Measurements from ENCODE around the gene ERC1.

DNA sequence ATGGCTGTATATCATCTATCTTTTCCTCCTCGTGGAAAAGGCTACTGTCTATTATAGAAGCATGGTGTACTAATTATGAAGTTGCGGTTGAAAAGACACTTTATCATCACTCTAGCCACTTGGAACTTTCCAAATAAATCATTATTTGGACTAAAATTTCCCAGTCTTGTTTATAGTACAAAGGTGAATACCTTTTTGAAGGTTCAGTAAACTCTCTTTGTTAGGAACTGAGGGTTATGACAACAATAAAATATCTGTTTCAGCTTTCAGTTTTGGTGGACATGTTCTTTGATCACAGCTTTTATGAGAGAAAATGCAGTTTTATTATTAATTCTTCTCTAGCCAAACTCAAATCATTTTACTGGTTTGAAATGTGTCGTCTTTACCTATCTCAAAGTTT lies 386.7 kb downstream of the ERC1 start:
- TF ChIP-seq, protein P1, sequence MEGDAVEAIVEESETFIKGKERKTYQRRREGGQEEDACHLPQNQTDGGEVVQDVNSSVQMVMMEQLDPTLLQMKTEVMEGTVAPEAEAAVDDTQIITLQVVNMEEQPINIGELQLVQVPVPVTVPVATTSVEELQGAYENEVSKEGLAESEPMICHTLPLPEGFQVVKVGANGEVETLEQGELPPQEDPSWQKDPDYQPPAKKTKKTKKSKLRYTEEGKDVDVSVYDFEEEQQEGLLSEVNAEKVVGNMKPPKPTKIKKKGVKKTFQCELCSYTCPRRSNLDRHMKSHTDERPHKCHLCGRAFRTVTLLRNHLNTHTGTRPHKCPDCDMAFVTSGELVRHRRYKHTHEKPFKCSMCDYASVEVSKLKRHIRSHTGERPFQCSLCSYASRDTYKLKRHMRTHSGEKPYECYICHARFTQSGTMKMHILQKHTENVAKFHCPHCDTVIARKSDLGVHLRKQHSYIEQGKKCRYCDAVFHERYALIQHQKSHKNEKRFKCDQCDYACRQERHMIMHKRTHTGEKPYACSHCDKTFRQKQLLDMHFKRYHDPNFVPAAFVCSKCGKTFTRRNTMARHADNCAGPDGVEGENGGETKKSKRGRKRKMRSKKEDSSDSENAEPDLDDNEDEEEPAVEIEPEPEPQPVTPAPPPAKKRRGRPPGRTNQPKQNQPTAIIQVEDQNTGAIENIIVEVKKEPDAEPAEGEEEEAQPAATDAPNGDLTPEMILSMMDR (conservative IDR thresholded peaks at IDR 0.05; ENCODE audit: low read depth, low read length), result no peak
- TF ChIP-seq FOS (IDR thresholded peaks at IDR 0.05; ENCODE audit: low read depth, low read length) (no peak), CEBPB (IDR thresholded peaks at IDR 0.05; ENCODE audit: low read depth, low read length) (no peak), SMC3 (IDR thresholded peaks at IDR 0.05; ENCODE audit: low read depth, low read length) (no peak), MXI1 (IDR thresholded peaks at IDR 0.05; ENCODE audit: borderline replicate concordance, low read depth, low read length) (no peak), POLR2A (IDR thresholded peaks at IDR 0.05; ENCODE audit: low read depth, low read length) (no peak), BHLHE40 (IDR thresholded peaks at IDR 0.05; ENCODE audit: low read depth, low read length) (no peak), RCOR1 (IDR thresholded peaks at IDR 0.05; ENCODE audit: insufficient replicate concordance, low read length) (no peak), MAZ (IDR thresholded peaks at IDR 0.05; ENCODE audit: borderline replicate concordance, low read depth, low read length) (no peak), MAFK (IDR thresholded peaks at IDR 0.05; ENCODE audit: low read depth, low read length) (no peak), CHD1 (IDR thresholded peaks at IDR 0.05; ENCODE audit: low read depth, low read length) (no peak), RAD21 (IDR thresholded peaks at IDR 0.05; ENCODE audit: low read length) (no peak)
- TF ChIP-seq, protein P2, sequence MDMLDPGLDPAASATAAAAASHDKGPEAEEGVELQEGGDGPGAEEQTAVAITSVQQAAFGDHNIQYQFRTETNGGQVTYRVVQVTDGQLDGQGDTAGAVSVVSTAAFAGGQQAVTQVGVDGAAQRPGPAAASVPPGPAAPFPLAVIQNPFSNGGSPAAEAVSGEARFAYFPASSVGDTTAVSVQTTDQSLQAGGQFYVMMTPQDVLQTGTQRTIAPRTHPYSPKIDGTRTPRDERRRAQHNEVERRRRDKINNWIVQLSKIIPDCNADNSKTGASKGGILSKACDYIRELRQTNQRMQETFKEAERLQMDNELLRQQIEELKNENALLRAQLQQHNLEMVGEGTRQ (IDR thresholded peaks at IDR 0.05; ENCODE audit: low read depth, low read length), result no peak
- TF ChIP-seq, protein P3, sequence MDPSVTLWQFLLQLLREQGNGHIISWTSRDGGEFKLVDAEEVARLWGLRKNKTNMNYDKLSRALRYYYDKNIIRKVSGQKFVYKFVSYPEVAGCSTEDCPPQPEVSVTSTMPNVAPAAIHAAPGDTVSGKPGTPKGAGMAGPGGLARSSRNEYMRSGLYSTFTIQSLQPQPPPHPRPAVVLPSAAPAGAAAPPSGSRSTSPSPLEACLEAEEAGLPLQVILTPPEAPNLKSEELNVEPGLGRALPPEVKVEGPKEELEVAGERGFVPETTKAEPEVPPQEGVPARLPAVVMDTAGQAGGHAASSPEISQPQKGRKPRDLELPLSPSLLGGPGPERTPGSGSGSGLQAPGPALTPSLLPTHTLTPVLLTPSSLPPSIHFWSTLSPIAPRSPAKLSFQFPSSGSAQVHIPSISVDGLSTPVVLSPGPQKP (IDR thresholded peaks at IDR 0.05; ENCODE audit: borderline replicate concordance, low read depth, low read length), result no peak
